Measurements from ENCODE around the gene GSTO1. TPM values are rescaled to one million over a fixed set of nuclear protein-coding genes. Genes with fewer than 3 reads are reported as not detected.

Gene GSTO1
- polyA plus RNA-seq, 3 donors, result 131 to 581 (median 495) TPM

DNA sequence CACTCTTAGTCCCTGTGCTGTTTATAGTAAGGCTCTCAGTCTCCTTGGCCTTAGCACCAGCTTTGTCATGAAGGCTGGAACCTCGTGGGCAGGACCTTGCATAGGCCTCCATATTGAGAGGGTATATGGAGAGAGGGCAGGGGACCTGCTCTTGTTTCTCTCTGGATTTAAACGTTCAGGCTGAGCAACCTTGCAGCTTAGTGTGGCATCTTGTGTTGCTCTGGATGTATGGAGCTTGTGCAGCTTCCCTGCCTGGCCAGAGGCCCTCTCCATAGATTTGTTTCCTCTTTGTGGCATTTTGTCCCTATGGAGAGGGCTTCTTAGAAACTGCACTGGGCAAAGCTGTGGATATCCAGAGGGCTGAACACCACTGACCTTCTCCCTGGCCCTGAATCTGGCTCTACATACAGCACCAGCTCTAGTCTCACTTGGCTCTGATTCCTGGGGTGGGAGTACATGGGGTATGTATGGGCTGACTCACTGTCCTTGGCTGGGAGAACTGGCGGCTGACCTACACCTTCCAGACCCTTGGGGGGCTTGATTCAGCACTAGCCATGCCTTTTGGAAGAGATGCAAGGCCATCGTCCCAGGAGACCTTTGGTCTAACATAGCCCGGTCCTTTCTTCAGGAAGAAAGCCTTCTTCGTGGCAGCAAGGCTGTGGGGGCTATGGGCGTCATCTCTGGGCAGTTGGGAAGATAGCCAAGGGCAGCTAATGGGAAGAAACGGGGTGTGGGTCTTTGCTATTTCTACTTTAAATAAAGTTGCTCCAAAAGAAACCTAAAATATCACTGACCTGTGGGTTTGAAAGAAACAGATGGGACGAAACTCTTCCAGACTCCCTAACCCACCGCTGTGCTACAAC, 53.1 kb downstream of the GSTO1 start:
- Mint-ChIP-seq H3K9me3 (peaks cover 0 to 1% (median 0%) of the 10 kb centered on the region in 7 donors), H3K4me3 (no peak overlapping the region), H3K36me3 (peaks cover 47 to 48% of the 10 kb centered on the region in 2 donors), H3K4me1 (peaks cover 51% of the 10 kb centered on the region), H3K27ac (peak overlapping the region in 4 of 7 donors; percentile 47 to 74 (median 58)), H3K27me3 (ENCODE audit: low read depth in 3 of 3) (peaks cover 0 to 4% (median 2%) of the 10 kb centered on the region in 3 donors)
- WGBS (ENCODE audit: insufficient coverage), result 96% methylated on average over 3 of the region's 10 CpGs
- Histone ChIP-seq H3K9ac (ENCODE audit: insufficient read depth, low read length, poor library complexity, severe bottlenecking) (no peak overlapping the region), H3K36me3 (replicated peaks in 1 of 2; ENCODE audit: control insufficient read depth in 1 of 2, insufficient read depth in 2 of 2, low read length in 2 of 2) (peaks cover 28 to 50% of the 10 kb centered on the region in 2 donors), H3K27ac (ENCODE audit: low read depth in 1 of 2, low read length in 2 of 2) (peak overlapping the region in 1 of 2 donors; percentile 3), H3K79me2 (ENCODE audit: insufficient read depth, low read length) (peaks cover 30% of the 10 kb centered on the region), H3K4me1 (ENCODE audit: control insufficient read depth in 1 of 2, insufficient read depth in 2 of 2, low read length in 2 of 2) (peaks cover 22 to 26% of the 10 kb centered on the region in 2 donors), H3K9me3 (replicated peaks in 1 of 2; ENCODE audit: control insufficient read depth in 1 of 2, insufficient read depth in 1 of 2, low read length in 2 of 2) (no peaks in the 10 kb centered on the region), H2AFZ (ENCODE audit: insufficient read depth, low read depth, low read length, poor library complexity, severe bottlenecking) (no peak overlapping the region), H3K4me3 (replicated peaks in 1 of 3; ENCODE audit: low read depth in 2 of 3, low read length in 3 of 3) (no peak overlapping the region), H4K20me1 (ENCODE audit: insufficient read depth, low read length) (peaks cover 62% of the 10 kb centered on the region), H3K4me2 (replicated peaks; ENCODE audit: extremely low read depth, low read length, poor library complexity, severe bottlenecking) (no peak overlapping the region), H3K27me3 (ENCODE audit: control insufficient read depth in 2 of 2, insufficient read depth in 2 of 2, low read length in 2 of 2) (no peaks in the 10 kb centered on the region)
- peak in 1 of 3 donors; percentile 8 for DNase-seq
- intact Hi-C loops (cut with micrococcal nuclease), result loop anchor here in 1 of 2 donors (5.0 to 10.0 kb wide), 2 partner anchors 39 to 267 kb away; no protein-coding TSS in a partner anchor
- no peak for TF ChIP-seq CTCF (IDR thresholded peaks at IDR 0.05)

DNA sequence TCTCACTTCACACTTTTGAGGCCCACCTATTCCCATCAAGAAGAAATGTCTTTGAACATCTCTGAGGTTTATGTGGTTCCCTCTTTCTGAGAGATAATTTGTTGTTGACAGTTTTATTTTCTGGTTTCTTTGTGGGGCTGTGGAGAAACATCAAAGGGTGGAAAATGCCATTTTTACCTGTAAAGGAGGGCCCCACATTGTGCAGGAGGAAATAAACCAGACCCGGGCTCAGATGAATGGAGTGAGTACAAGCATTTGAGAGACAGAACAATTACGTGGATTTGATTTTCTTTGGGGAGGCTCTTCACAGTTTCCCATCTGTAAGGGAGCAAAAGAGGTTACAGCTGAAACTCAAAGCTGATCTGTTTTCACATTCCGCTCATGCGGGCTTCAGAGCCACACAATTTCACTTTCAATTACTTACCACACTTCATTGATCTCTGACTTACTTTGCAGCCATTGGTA, 53.8 kb downstream of the GSTO1 start:
- TF ChIP-seq CTCF (IDR thresholded peaks at IDR 0.05), result no peak
- Mint-ChIP-seq H3K36me3 (peaks cover 51 to 55% of the 10 kb centered on the region in 2 donors), H3K9me3 (no peaks in the 10 kb centered on the region), H3K27ac (peak overlapping the region in 3 of 7 donors; percentile 56 to 74 (median 74)), H3K4me3 (no peak overlapping the region), H3K27me3 (ENCODE audit: low read depth in 3 of 3) (peaks cover 0 to 4% (median 2%) of the 10 kb centered on the region in 3 donors), H3K4me1 (peaks cover 47% of the 10 kb centered on the region)
- Histone ChIP-seq H3K4me1 (ENCODE audit: control insufficient read depth in 1 of 2, insufficient read depth in 2 of 2, low read length in 2 of 2) (peaks cover 15 to 24% of the 10 kb centered on the region in 2 donors), H3K79me2 (ENCODE audit: insufficient read depth, low read length) (peaks cover 36% of the 10 kb centered on the region), H3K9ac (ENCODE audit: insufficient read depth, low read length, poor library complexity, severe bottlenecking) (no peak overlapping the region), H3K27me3 (ENCODE audit: control insufficient read depth in 2 of 2, insufficient read depth in 2 of 2, low read length in 2 of 2) (no peaks in the 10 kb centered on the region), H3K4me2 (replicated peaks; ENCODE audit: extremely low read depth, low read length, poor library complexity, severe bottlenecking) (no peak overlapping the region), H2AFZ (ENCODE audit: insufficient read depth, low read depth, low read length, poor library complexity, severe bottlenecking) (no peak overlapping the region), H3K9me3 (replicated peaks in 1 of 2; ENCODE audit: control insufficient read depth in 1 of 2, insufficient read depth in 1 of 2, low read length in 2 of 2) (no peaks in the 10 kb centered on the region), H3K4me3 (replicated peaks in 1 of 3; ENCODE audit: low read depth in 2 of 3, low read length in 3 of 3) (no peak overlapping the region), H3K27ac (ENCODE audit: low read depth in 1 of 2, low read length in 2 of 2) (peak overlapping the region in 1 of 2 donors; percentile 3), H3K36me3 (replicated peaks in 1 of 2; ENCODE audit: control insufficient read depth in 1 of 2, insufficient read depth in 2 of 2, low read length in 2 of 2) (peaks cover 35 to 56% of the 10 kb centered on the region in 2 donors), H4K20me1 (ENCODE audit: insufficient read depth, low read length) (peaks cover 69% of the 10 kb centered on the region)
- no peak for DNase-seq
- intact Hi-C loops (cut with micrococcal nuclease), result loop anchor here in 1 of 2 donors (5.0 to 10.0 kb wide), 2 partner anchors 39 to 266 kb away; no protein-coding TSS in a partner anchor
- WGBS (ENCODE audit: insufficient coverage), result 67% methylated on average over 3 of the region's 4 CpGs
